Measurements from ENCODE around the gene CFAP299. TPM values are rescaled to one million over a fixed set of nuclear protein-coding genes. Genes with fewer than 3 reads are reported as not detected.

Gene CFAP299
- total and polyA plus RNA-seq, 2 donors (not counting 1 experiment from before 2014, with no cell fraction given), result not detected

DNA sequence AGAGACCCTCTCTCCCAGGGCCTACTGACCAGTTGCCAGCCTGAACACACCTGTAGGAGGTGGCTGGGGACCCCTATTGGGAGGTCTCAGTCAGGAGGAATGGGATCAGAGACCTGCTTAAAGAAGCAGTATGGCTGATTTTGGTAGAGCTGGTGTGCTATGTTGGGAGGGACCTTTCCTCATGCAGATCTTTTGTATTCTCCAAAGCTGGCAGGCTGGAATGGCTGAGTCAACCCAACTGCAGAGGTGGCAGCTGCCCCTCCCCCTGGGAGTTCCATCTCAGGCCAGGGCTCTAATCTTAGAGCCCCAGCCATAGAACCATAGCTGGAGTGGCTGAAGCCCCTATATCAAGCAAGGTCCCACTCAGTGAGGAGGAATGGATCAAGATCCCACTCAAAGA, 415.7 kb downstream of the CFAP299 start:
- Mint-ChIP-seq H3K9me3 (ENCODE audit: insufficient read depth) (no peaks in the 10 kb centered on the region), H3K4me3 (no peak overlapping the region), H3K27ac (no peak overlapping the region), H3K4me1 (peaks cover 6% of the 10 kb centered on the region), H3K27me3 (no peaks in the 10 kb centered on the region)
- no peaks in the 10 kb centered on the region for H3K36me3 ChIP-seq (replicated peaks in 1 of 2; ENCODE audit: control extremely low read depth in 1 of 2, control insufficient read depth in 1 of 2, extremely low read depth in 1 of 2, insufficient read depth in 2 of 2, low read length in 1 of 2)
- no peaks in the 10 kb centered on the region for H3K9me3 ChIP-seq (ENCODE audit: control extremely low read depth in 1 of 3, control insufficient read depth in 2 of 3, insufficient read depth in 1 of 3, low read length in 2 of 3)
- H3K79me2 ChIP-seq (ENCODE audit: control insufficient read depth, insufficient read depth, low read length), result no peaks in the 10 kb centered on the region
- CTCF ChIA-PET, result interaction anchor here (0.5 kb wide), 1 partner anchor 317 kb away, joined by 5 read pairs; no protein-coding TSS in a partner anchor
- no peaks in the 10 kb centered on the region for H3K4me1 ChIP-seq (ENCODE audit: control insufficient read depth in 2 of 2, insufficient read depth in 2 of 2, low read length in 2 of 2)
- TF ChIP-seq EZH2 (IDR thresholded peaks at IDR 0.05; ENCODE audit: borderline replicate concordance, insufficient read depth, low read depth, low read length, poor library complexity, severe bottlenecking), result no peak
- TF ChIP-seq, protein P1, sequence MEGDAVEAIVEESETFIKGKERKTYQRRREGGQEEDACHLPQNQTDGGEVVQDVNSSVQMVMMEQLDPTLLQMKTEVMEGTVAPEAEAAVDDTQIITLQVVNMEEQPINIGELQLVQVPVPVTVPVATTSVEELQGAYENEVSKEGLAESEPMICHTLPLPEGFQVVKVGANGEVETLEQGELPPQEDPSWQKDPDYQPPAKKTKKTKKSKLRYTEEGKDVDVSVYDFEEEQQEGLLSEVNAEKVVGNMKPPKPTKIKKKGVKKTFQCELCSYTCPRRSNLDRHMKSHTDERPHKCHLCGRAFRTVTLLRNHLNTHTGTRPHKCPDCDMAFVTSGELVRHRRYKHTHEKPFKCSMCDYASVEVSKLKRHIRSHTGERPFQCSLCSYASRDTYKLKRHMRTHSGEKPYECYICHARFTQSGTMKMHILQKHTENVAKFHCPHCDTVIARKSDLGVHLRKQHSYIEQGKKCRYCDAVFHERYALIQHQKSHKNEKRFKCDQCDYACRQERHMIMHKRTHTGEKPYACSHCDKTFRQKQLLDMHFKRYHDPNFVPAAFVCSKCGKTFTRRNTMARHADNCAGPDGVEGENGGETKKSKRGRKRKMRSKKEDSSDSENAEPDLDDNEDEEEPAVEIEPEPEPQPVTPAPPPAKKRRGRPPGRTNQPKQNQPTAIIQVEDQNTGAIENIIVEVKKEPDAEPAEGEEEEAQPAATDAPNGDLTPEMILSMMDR (IDR thresholded peaks at IDR 0.05), result no peak
- intact Hi-C loops (cut with micrococcal nuclease), result no loop called here
- H3K4me2 ChIP-seq (replicated peaks; ENCODE audit: low read depth, low read length, poor library complexity, severe bottlenecking), result no peak overlapping the region
- no peak overlapping the region for H3K9ac ChIP-seq (ENCODE audit: low read length)
- no peak overlapping the region for H2AFZ ChIP-seq (ENCODE audit: insufficient read depth, low read depth, low read length, poor library complexity, severe bottlenecking)
- no peak for DNase-seq
- no peak for ATAC-seq (ENCODE audit: low read depth)
- H3K27ac ChIP-seq (ENCODE audit: low read length in 2 of 2), result no peak overlapping the region
- no peaks in the 10 kb centered on the region for H3K27me3 ChIP-seq (replicated peaks in 1 of 4; ENCODE audit: control extremely low read depth in 1 of 4, control insufficient read depth in 3 of 4, insufficient read depth in 4 of 4, low read length in 3 of 4)
- POLR2A ChIA-PET, result no interaction called here
- H3K4me3 ChIP-seq (ENCODE audit: control extremely low read depth in 1 of 5, extremely low read depth in 1 of 5, insufficient read depth in 1 of 5, low read depth in 2 of 5, low read length in 4 of 5), result no peak overlapping the region
- H4K20me1 ChIP-seq (ENCODE audit: control insufficient read depth, insufficient read depth, low read length, poor library complexity, severe bottlenecking), result no peaks in the 10 kb centered on the region

DNA sequence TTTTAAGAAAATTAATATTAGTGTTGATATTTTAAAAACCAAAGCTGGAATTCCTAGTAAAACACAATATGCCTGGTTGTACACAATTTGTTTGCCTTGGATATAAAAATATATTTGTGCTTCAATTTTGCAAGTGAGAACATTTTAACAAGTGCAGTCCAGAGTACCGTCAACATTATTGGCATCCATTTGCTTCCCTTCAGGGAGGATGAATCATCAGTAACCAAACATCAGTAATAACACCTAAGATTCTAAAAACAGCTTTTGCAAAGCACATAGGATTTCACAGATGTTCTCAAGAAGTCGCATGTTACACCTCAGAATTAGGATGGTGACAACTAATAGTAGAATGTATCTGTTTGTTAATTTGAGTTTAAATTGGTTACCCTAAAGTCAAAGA, 432.4 kb downstream of the CFAP299 start:
- CTCF ChIA-PET, result no interaction called here
- intact Hi-C loops (cut with micrococcal nuclease), result no loop called here
- H3K27ac Mint-ChIP-seq, result no peak overlapping the region

More for the DNA sequence above, 432.4 kb downstream of the CFAP299 start:
- Histone ChIP-seq H4K20me1 (ENCODE audit: control insufficient read depth, insufficient read depth, low read length, poor library complexity, severe bottlenecking) (no peaks in the 10 kb centered on the region), H3K27me3 (replicated peaks in 1 of 4; ENCODE audit: control extremely low read depth in 1 of 4, control insufficient read depth in 3 of 4, insufficient read depth in 4 of 4, low read length in 3 of 4) (no peaks in the 10 kb centered on the region), H3K79me2 (ENCODE audit: control insufficient read depth, insufficient read depth, low read length) (no peaks in the 10 kb centered on the region), H2AFZ (ENCODE audit: insufficient read depth, low read depth, low read length, poor library complexity, severe bottlenecking) (no peak overlapping the region), H3K4me2 (replicated peaks; ENCODE audit: low read depth, low read length, poor library complexity, severe bottlenecking) (no peak overlapping the region), H3K4me1 (ENCODE audit: control insufficient read depth in 2 of 2, insufficient read depth in 2 of 2, low read length in 2 of 2) (no peaks in the 10 kb centered on the region), H3K9ac (ENCODE audit: low read length) (no peak overlapping the region), H3K36me3 (replicated peaks in 1 of 2; ENCODE audit: control extremely low read depth in 1 of 2, control insufficient read depth in 1 of 2, extremely low read depth in 1 of 2, insufficient read depth in 2 of 2, low read length in 1 of 2) (no peaks in the 10 kb centered on the region), H3K9me3 (ENCODE audit: control extremely low read depth in 1 of 3, control insufficient read depth in 2 of 3, insufficient read depth in 1 of 3, low read length in 2 of 3) (no peaks in the 10 kb centered on the region), H3K27ac (ENCODE audit: low read length in 2 of 2) (no peak overlapping the region), H3K4me3 (ENCODE audit: control extremely low read depth in 1 of 5, extremely low read depth in 1 of 5, insufficient read depth in 1 of 5, low read depth in 2 of 5, low read length in 4 of 5) (no peak overlapping the region)
- no peaks in the 10 kb centered on the region for H3K4me1 Mint-ChIP-seq
- no peak for TF ChIP-seq EZH2 (IDR thresholded peaks at IDR 0.05; ENCODE audit: borderline replicate concordance, insufficient read depth, low read depth, low read length, poor library complexity, severe bottlenecking)
- POLR2A ChIA-PET, result no interaction called here
- H3K27me3 Mint-ChIP-seq, result no peaks in the 10 kb centered on the region
- no peaks in the 10 kb centered on the region for H3K9me3 Mint-ChIP-seq (ENCODE audit: insufficient read depth)
- no peak overlapping the region for H3K4me3 Mint-ChIP-seq
- DNase-seq (no peak), ATAC-seq (ENCODE audit: low read depth) (no peak)
- no CpG with 5 or more reads among the region's 2 CpGs for WGBS (ENCODE audit: insufficient coverage)
